Measurements from ENCODE around the gene KIF5C.

KIF5C gene

DNA sequence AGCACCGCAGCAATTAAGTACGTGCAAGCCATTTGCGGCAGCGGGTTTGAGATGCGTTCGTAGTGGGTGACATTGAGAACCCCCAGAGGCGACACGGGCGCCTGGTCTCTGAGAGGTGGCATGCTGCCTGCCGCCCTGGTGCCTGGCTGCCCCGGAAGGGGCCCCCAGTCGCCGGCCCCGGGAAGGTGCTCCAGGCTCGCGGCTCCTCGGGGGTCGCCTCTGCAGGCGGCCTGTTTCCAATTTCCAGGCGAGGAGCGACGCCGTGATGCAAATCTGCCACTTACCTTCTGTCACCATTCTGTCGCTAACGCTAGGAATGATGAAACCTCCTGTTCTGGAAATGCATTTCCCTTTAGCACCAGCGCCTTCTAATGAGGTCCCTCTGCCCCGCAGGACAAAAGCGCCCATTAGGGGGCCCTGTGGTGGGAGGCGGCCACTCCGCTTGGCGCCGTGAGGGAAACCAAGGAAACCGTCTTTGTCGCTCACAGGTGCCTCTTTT lies 13.0 kb downstream of the KIF5C start:
- peak; percentile 90 for DNase-seq

- DNase-seq = peak; percentile 21
Observed at GRCh38 chr2:148888986-148889385, 14.0 kb downstream of the KIF5C start.

DNA sequence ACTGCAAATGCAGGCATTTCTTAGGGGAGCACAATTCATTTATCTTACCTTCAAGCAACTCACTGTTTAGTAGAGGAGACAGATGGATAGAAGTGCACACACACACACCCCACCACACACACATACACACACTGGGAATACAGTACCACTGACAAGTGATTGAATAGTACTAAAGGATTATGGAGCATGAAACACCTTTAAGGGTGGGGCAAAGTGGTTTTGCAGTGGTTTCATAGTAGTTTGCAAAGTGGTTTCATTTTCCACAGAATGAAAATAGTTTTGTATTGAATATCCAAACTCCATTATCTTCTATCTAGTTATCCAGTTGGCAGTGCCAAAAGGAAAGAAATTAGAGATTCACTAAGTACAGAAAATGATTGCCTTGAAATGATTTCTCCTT lies 18.9 kb downstream of the KIF5C start:
- DNase-seq = no peak

GRCh38 chr2:148896136-148896535 lies 21.1 kb downstream of the KIF5C start:
- peak; percentile 91 for DNase-seq

GRCh38 chr2:148899638-148900318 lies 24.8 kb downstream of the KIF5C start:
- peak; percentile 68 for DNase-seq

GRCh38 chr2:148900350-148900837 lies 25.4 kb downstream of the KIF5C start:
- peak; percentile 94 for DNase-seq

DNA sequence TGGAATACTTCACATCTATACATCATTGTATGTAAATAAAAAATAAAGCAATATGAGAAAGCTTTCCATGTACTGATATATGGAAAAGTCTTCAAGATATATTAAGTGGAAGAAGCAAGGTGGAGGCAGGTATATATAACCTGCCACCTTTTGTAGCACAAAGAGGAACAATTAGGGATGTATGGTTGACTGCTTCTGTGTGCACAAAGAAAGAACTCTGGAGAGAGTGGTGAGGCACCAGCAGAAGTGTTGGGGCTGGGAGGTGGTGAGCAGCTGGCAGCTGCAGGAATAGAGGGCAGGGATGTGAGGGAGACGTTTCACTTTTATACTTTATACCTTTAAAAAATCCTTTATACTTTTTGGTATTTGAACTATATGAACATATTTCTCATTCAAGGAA lies 26.1 kb downstream of the KIF5C start:
- peak; percentile 91 for DNase-seq

DNA sequence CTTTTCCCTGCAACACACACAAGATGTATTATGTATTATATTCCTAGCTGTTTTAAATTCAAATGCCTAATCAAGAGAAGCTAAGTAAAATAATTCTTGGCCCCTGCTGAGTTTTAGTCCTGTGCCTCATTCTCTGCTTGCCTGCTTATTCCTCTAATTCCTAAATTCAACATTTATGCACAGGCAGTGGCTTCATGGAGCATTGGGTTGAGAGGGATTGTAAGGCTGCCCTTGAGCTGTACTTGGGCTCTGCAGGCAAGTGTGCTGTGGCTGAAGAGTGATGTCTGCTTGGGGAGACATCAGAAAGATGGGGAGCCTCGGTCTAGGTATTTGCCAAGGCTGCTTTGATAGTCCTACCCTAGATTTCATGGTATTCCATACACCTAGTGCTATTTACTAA lies 27.8 kb downstream of the KIF5C start:
- DNase-seq = no peak

GRCh38 chr2:148903294-148903693 lies 28.3 kb downstream of the KIF5C start:
- DNase-seq = peak; percentile 75

- DNase-seq = peak; percentile 97
Observed at GRCh38 chr2:148903979-148904378, 29.0 kb downstream of the KIF5C start.

DNA sequence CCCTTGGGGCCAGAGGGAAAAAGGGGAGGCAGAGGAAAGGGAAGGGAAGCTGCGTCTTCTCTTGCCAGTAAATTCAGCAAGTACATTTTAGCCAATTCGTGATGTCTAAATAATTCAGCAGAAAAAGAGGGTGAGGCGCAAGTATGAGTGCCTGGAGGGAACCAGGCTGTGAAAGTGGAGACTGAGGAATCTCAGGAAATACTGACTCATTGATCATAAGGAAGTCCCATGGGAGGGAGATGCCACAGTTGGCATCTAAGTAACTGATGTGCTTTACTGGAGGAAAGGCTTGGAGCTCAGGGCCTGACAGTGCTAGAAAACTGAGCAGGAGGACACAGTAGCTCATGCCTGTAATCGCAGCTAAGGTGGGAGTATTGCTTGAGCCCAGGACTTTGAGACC lies 31.1 kb downstream of the KIF5C start:
- peak; percentile 59 for DNase-seq

DNA sequence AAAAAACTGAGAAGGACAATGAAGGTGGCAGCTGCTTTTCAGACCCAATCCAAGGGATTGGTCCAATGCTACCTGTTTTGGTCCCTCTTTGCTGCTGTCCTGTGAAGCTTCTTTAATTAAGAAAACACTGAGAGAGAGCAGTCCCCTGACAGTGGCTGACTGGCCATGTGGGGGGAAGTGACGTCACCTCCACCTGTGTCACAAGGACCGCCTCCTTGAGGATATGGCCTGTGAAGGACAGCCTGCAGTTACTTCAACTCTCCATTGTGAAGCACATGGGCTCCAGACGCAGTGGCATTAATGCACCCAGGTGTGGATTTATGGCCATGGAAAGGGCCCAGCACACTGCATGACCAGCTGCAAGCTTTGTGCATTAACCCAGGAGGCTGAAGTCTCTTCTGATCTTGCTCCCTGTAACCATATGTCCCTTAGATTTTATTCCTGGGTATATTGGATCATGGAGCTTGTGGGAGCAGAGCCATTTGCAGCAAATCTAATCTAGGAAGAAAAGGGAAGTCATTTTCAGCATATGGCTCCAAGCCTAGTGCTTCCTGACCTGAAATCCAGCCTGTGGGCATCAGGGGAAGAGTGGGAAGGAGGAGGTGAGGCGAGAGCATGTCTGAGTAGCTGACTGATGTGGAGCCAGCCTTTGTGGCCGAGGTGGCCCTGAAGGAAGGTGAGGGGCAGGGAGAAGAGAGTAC lies 32.2 kb downstream of the KIF5C start:
- peak; percentile 83 for DNase-seq

DNA sequence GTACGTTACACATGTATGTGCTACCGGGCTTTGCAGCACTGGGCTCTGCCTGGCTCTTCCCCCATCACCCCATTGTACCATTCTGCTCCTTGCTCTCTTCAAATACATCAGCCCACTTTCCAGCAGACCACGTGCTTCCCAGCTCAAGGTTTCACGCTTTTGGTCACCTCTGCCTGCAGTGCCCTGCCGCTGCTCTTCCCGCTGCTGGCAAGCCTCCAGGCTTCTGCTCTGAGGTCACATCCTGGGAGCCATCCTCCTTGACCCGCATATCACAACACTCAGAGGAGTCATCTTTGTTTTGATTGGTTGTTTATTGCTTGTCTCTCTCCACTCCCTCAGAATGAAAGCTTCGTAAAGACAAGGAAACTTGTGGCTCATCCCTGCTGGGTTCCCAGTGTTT lies 34.1 kb downstream of the KIF5C start:
- DNase-seq = peak; percentile 71

DNA sequence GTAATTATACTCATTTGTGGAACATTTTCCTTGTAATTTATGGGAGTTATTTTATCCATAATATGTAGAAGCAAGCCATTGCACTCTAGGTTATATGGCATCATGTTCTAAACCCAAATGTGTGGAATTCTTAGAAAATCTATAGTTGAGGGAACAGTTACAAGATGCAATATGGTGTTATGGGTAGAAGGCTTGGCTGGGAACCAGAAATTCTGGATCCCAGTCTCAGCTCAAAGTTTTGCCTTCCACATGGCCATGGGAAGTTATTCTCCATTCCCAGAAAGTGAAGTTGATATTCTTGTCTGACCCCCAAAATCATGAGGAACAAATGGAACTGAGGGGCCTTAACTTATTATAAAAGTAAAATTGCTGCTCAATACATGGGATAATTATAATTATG lies 38.0 kb downstream of the KIF5C start:
- no peak for DNase-seq

DNA sequence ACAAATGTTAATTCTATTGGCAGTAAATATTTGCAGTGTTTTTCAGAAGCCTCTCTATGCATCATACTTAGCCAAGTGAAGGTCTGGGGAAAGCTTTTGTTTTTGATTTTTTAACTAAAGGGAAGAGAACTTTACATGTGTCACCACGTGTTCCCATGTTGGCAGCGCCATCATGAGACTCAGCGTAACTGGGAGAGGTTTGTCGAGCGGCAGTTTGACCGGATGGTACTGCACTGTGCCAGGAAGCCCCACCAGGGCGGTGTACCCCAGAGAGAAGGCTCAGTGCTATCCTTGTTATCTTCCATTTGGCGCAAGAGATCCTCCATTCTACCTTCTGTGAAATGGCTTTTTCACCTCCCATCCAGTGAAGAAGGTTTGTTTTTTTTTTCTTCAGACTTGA lies 38.5 kb downstream of the KIF5C start:
- DNase-seq = no peak

DNA sequence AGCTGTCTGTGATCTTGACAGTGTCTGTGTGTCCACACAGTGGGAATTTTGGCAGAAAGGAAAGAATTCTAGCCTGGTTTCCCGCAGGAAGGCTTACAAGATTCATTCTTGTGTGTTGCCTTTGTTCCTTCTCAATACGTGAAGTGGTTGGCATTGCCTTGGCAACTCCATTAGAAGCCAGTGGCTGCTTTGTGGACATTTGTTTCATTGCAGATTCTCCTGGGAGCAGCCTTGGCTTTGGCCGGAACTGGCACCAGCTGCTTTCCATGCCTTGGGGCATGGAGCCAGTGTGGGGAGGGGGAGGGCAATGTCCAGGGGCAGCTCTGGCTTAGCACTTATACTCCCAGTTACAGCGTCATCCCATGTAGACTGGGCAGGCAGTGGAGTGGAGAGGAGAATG lies 39.4 kb downstream of the KIF5C start:
- DNase-seq = peak; percentile 98

DNA sequence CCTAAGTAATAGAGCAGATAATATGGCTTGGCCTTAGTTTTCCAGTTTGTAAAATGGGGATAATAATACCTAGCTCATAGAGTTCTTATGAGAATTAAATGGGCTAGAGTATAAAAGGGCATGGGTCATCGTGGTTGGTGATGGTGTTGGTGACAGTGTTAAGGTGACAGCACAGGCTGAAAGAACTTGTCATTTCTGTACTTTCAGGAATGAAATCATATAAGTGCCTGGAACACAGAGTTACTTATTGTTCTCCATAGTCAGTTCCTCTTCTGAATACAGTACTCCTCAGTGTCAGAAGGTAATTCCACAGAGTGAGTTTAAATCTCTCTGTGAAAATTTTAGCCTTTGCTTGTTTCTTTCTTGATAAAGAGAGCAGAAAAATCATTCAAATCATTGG lies 42.4 kb downstream of the KIF5C start:
- no peak for DNase-seq

DNA sequence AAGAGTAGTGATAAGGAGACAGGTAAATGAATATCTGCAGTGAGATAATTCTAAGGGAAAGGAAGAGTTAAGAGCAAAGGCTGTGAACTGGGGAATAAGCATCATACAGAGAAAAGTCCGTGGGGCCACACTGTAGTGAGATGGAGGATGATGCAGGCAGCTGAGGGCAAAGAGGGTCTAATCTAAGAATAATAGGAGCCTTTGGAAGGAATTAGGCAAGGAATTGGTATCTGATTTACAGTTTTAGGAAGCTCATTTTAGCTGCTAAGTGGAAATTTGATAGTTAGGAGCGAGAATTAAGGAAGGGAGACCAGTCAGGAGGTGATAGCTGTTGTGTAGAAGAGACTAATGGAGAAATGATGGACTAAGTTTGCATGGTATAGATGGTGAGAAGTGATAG lies 43.5 kb downstream of the KIF5C start:
- DNase-seq = no peak

DNA sequence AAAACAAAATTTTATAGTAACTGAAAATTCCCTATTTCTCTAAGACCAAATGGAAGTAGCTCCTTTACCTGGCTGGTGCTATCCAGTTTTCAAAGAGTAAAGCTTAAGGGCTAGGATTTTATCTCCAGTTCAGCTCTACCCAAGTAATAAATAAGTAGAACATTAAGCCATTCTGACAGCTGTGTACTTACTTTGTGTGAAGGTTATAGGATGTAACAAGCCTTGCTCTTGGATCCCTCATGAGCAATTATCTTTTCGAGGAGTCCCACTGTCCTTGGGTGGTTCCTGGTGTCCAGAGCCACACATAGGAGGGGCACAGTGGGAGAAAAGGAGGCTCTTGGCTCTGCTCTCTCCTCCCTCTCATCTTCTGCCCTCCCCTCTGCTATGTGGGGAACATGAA lies 45.5 kb downstream of the KIF5C start:
- peak; percentile 61 for DNase-seq

GRCh38 chr2:148922062-148922461 lies 47.0 kb downstream of the KIF5C start:
- DNase-seq = peak; percentile 61

DNA sequence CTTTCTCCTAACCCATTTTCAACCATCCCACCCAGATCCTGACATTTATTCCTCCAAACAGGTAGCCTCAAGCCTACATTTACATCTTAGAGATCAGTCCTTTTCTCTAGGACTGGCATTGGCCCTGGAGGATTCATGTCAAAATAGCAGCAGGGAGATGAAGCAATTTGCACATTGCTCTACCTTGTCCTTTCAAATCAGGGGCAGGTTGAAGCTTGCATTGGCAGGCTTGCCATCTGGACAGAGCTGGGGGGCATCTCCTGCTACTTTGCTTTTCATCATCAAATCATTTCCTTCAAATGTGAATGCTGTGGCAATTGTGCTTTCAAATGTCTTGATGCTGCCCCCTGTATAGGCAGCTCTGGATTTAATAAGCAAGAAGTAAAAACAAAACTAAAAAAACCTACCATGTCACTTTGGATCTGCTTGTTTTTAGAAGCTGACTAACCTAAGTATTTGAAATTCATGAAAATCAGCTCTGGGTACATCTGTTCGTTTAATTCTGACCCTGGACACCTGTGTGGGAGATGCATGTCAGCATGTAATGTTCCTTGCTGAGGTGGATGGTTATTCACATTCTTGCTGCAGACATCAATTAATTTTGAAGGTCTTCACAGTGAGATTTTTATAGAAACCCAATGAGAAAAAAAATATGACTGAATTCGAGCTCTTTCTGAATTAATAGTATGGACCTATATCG lies 47.9 kb downstream of the KIF5C start:
- DNase-seq = peak; percentile 93

- DNase-seq = peak; percentile 35
Observed at GRCh38 chr2:148924514-148925178, 49.6 kb downstream of the KIF5C start.

- peak; percentile 45 for DNase-seq
Observed at GRCh38 chr2:148926291-148926961, 51.4 kb downstream of the KIF5C start.
